ENCODE results near the gene VNN1. TPM values are rescaled to one million over a fixed set of nuclear protein-coding genes. Genes with fewer than 3 reads are reported as not detected.
A peak's percentile ranks its signal among the peaks of the same experiment; 100 is the strongest.
"Not testable (repeated sequence)": the region's sequence is repeated elsewhere in the genome, so short reads cannot be mapped to it uniquely, and the experiment has no call there.

The VNN1 gene
- total RNA-seq, 1 donor from 2014 or later, result not detected

- H3K4me3 Mint-ChIP-seq, result no peak overlapping the region
- no peak overlapping the region for H3K27ac Mint-ChIP-seq (ENCODE audit: unreplicated experiment)
- no peak for TF ChIP-seq CTCF (conservative IDR thresholded peaks at IDR 0.05)
- DNase-seq (ENCODE audit: low read depth, low spot score), result no peak
- no peaks in the 10 kb centered on the region for H3K9me3 Mint-ChIP-seq
- no peaks in the 10 kb centered on the region for H3K27me3 Mint-ChIP-seq (ENCODE audit: low read depth)
- no peaks in the 10 kb centered on the region for H3K36me3 Mint-ChIP-seq (ENCODE audit: low read depth)
- no peaks in the 10 kb centered on the region for H3K4me1 Mint-ChIP-seq
These were observed 65.5 kb downstream of the VNN1 start for GRCh38 chr6:132648356-132648755.

- no peaks in the 10 kb centered on the region for H3K9me3 Mint-ChIP-seq
- no peaks in the 10 kb centered on the region for H3K27me3 Mint-ChIP-seq (ENCODE audit: low read depth)
- DNase-seq (ENCODE audit: low read depth, low spot score), result no peak
- H3K36me3 Mint-ChIP-seq (ENCODE audit: low read depth), result no peaks in the 10 kb centered on the region
- no peaks in the 10 kb centered on the region for H3K4me1 Mint-ChIP-seq
- H3K27ac Mint-ChIP-seq (ENCODE audit: unreplicated experiment), result no peak overlapping the region
- TF ChIP-seq CTCF (conservative IDR thresholded peaks at IDR 0.05), result no peak
- no peak overlapping the region for H3K4me3 Mint-ChIP-seq
These were observed 70.3 kb downstream of the VNN1 start for GRCh38 chr6:132643547-132643946.

GRCh38 chr6:132637135-132637534 lies 76.7 kb downstream of the VNN1 start:
- H3K27me3 Mint-ChIP-seq (ENCODE audit: low read depth); DNase-seq (ENCODE audit: low read depth, low spot score); H3K27ac Mint-ChIP-seq (ENCODE audit: unreplicated experiment); H3K4me1 Mint-ChIP-seq; H3K36me3 Mint-ChIP-seq (ENCODE audit: low read depth); H3K9me3 Mint-ChIP-seq; H3K4me3 Mint-ChIP-seq: not testable (repeated sequence)

GRCh38 chr6:132635906-132636305 lies 77.9 kb downstream of the VNN1 start:
- not testable (repeated sequence) for DNase-seq (ENCODE audit: low read depth, low spot score); H3K27ac Mint-ChIP-seq (ENCODE audit: unreplicated experiment); H3K4me3 Mint-ChIP-seq; H3K9me3 Mint-ChIP-seq; H3K4me1 Mint-ChIP-seq; H3K27me3 Mint-ChIP-seq (ENCODE audit: low read depth); H3K36me3 Mint-ChIP-seq (ENCODE audit: low read depth)

- not testable (repeated sequence) for H3K4me1 Mint-ChIP-seq; H3K27me3 Mint-ChIP-seq (ENCODE audit: low read depth); H3K9me3 Mint-ChIP-seq; H3K36me3 Mint-ChIP-seq (ENCODE audit: low read depth); DNase-seq (ENCODE audit: low read depth, low spot score); H3K27ac Mint-ChIP-seq (ENCODE audit: unreplicated experiment); H3K4me3 Mint-ChIP-seq
These were observed 78.6 kb downstream of the VNN1 start for GRCh38 chr6:132635288-132635687.

GRCh38 chr6:132634796-132635195 lies 79.1 kb downstream of the VNN1 start:
- peaks cover 3% of the 10 kb centered on the region for H3K9me3 Mint-ChIP-seq
- DNase-seq (ENCODE audit: low read depth, low spot score), result no peak

GRCh38 chr6:132633362-132633761 lies 80.5 kb downstream of the VNN1 start:
- peaks cover 3% of the 10 kb centered on the region for H3K4me1 Mint-ChIP-seq
- H3K27ac Mint-ChIP-seq (ENCODE audit: unreplicated experiment), result no peak overlapping the region
- DNase-seq (ENCODE audit: low read depth, low spot score), result no peak

More at GRCh38 chr6:132634796-132635195, 79.1 kb downstream of the VNN1 start:
- peak overlapping the region; percentile 72 for H3K27ac Mint-ChIP-seq (ENCODE audit: unreplicated experiment)
- no peak for TF ChIP-seq CTCF (conservative IDR thresholded peaks at IDR 0.05)
- H3K4me1 Mint-ChIP-seq, result peaks cover 3% of the 10 kb centered on the region
- H3K4me3 Mint-ChIP-seq, result no peak overlapping the region
- H3K27me3 Mint-ChIP-seq (ENCODE audit: low read depth), result no peaks in the 10 kb centered on the region
- H3K36me3 Mint-ChIP-seq (ENCODE audit: low read depth), result no peaks in the 10 kb centered on the region

More at GRCh38 chr6:132633362-132633761, 80.5 kb downstream of the VNN1 start:
- Mint-ChIP-seq H3K9me3 (peaks cover 8% of the 10 kb centered on the region), H3K36me3 (ENCODE audit: low read depth) (no peaks in the 10 kb centered on the region), H3K27me3 (ENCODE audit: low read depth) (no peaks in the 10 kb centered on the region), H3K4me3 (no peak overlapping the region)
- no peak for TF ChIP-seq CTCF (conservative IDR thresholded peaks at IDR 0.05)

Other genes with a start within 250 kb of the VNN1 start
- gene STX7, start 200.9 kb downstream of the VNN1 start, total RNA-seq, result 30.0 and 34.5 TPM in 2 replicates
- not detected in 2 replicates for gene TAAR9, start 175.8 kb downstream of the VNN1 start, total RNA-seq
- not detected in 2 replicates for gene TAAR8, start 161.4 kb downstream of the VNN1 start, total RNA-seq
- not detected in 2 replicates for gene TAAR6, start 143.7 kb downstream of the VNN1 start, total RNA-seq
- gene TAAR5, start 124.3 kb downstream of the VNN1 start, total RNA-seq, result not detected in 2 replicates
- not detected in 2 replicates for gene TAAR2, start 89.8 kb downstream of the VNN1 start, total RNA-seq
- not detected in 2 replicates for gene TAAR1, start 54.9 kb downstream of the VNN1 start, total RNA-seq
- gene VNN2, start 43.8 kb upstream of the VNN1 start, total RNA-seq, result not detected in 2 replicates
- 18.4 and 18.8 TPM in 2 replicates for gene SLC18B1, start 84.6 kb upstream of the VNN1 start, total RNA-seq
- gene RPS12, start 100.5 kb upstream of the VNN1 start, total RNA-seq, result 1,164 and 1,167 TPM in 2 replicates

All from neural crest cell (in vitro differentiated cells).